Mucosa of descending colon (tissue), 3 donors: ENCODE results near the gene DGUOK. TPM values are rescaled to one million over a fixed set of nuclear protein-coding genes. Genes with fewer than 3 reads are reported as not detected.

Experiments used
- ATAC-seq: fragments of 200-7000 bp; cut with Tn5 transposase; one replicate; pipeline ENCODE4 v1.9.1; 2020; ENCODE audit warnings: mild to moderate bottlenecking, moderate library complexity
- DNase-seq, 3 donors: peaks; one replicate each; pipeline ENCODE4 v3.0.0-alpha.2; 2020
- H3K36me3 ChIP-seq: fragments of 200-600 bp; one replicate; pipeline ENCODE4 v1.8.0; 2021; ENCODE audit warnings: low read depth, mild to moderate bottlenecking
- H3K4me1 ChIP-seq: fragments of 200-600 bp; one replicate; pipeline ENCODE4 v1.8.0; 2021; ENCODE audit warnings: low read depth, mild to moderate bottlenecking
- H3K4me3 ChIP-seq: fragments of 200-600 bp; one replicate; pipeline ENCODE4 v1.8.0; 2021; ENCODE audit warnings: mild to moderate bottlenecking
- H3K9me3 ChIP-seq: fragments of 200-600 bp; one replicate; pipeline ENCODE4 v1.8.0; 2021; ENCODE audit warnings: mild to moderate bottlenecking
- intact Hi-C, 2 donors: fragments of 100-400 bp; cut with DNase I in 1 of 2; cut with micrococcal nuclease in 1 of 2; formaldehyde crosslinking; loops; one replicate each; pipeline versions ENCODE4 v1.11.0 to v1.11.1; 2022; cut with DNase I, micrococcal nuclease
- total RNA-seq, 3 donors: library from RNA; stranded (reverse); fragmentation: NEBNext Ultra II Directional in 2 of 3; extraction: Animal tissue kit (Norgen Biotek cat#: 25700) in 2 of 3; gene quantifications; one replicate each; pipeline versions ENCODE4 v1.2.1 to v1.2.4, GENCODE V29; 2021 to 2023
- TF ChIP-seq, protein P1 (sequence below): fragments of 200-600 bp; IDR thresholded peaks from one replicate; pipeline ENCODE4 v1.8.0; 2022; ENCODE audit warnings: antibody characterized with exemption, mild to moderate bottlenecking
- donor health status: DM: no; HTN: no; CAD: no; lungs with moderate emphysema.
- donor health status: DM: no; HTN: no; CAD: no.
- donor health status: DM: no; HTN: yes; CAD: no.

The DGUOK gene
- total RNA-seq, 3 donors from 2014 or later = 36.5 to 61.3 (median 57.8) TPM

GRCh38 chr2:73984922-73985307, 58.2 kb downstream of the DGUOK start:
- peak overlapping the region; percentile 56 for H3K4me3 ChIP-seq
- DNase-seq (peak; percentile 81 to 87 (median 81)), ATAC-seq (no peak)
- no peaks in the 10 kb centered on the region for H3K36me3 ChIP-seq
- H3K4me1 ChIP-seq = peaks cover 52% of the 10 kb centered on the region
- TF ChIP-seq, protein P1, sequence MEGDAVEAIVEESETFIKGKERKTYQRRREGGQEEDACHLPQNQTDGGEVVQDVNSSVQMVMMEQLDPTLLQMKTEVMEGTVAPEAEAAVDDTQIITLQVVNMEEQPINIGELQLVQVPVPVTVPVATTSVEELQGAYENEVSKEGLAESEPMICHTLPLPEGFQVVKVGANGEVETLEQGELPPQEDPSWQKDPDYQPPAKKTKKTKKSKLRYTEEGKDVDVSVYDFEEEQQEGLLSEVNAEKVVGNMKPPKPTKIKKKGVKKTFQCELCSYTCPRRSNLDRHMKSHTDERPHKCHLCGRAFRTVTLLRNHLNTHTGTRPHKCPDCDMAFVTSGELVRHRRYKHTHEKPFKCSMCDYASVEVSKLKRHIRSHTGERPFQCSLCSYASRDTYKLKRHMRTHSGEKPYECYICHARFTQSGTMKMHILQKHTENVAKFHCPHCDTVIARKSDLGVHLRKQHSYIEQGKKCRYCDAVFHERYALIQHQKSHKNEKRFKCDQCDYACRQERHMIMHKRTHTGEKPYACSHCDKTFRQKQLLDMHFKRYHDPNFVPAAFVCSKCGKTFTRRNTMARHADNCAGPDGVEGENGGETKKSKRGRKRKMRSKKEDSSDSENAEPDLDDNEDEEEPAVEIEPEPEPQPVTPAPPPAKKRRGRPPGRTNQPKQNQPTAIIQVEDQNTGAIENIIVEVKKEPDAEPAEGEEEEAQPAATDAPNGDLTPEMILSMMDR = no peak
- intact Hi-C loops = loop anchor here in 1 of 2 donors (5.0 kb wide), 1 partner anchor 58 kb away; the partner anchor contains the start of gene DGUOK
- no peaks in the 10 kb centered on the region for H3K9me3 ChIP-seq

GRCh38 chr2:73985308-73986084, 58.8 kb downstream of the DGUOK start:
- no peak for ATAC-seq
- intact Hi-C loops = no loop called here

GRCh38 chr2:73986085-73986681, 59.5 kb downstream of the DGUOK start:
- no peaks in the 10 kb centered on the region for H3K36me3 ChIP-seq
- intact Hi-C loops = no loop called here
- ATAC-seq = no peak
- peaks cover 42% of the 10 kb centered on the region for H3K4me1 ChIP-seq
- H3K9me3 ChIP-seq = no peaks in the 10 kb centered on the region
- TF ChIP-seq, protein P1 = no peak
- no peak overlapping the region for H3K4me3 ChIP-seq
- DNase-seq = peak; percentile 34 to 63 (median 53)

More at GRCh38 chr2:73985308-73986084, 58.8 kb downstream of the DGUOK start:
- Histone ChIP-seq H3K9me3 (no peaks in the 10 kb centered on the region), H3K4me3 (peak overlapping the region; percentile 56), H3K4me1 (peaks cover 47% of the 10 kb centered on the region), H3K36me3 (no peaks in the 10 kb centered on the region)
- TF ChIP-seq, protein P1 = no peak
- peak; percentile 54 to 76 (median 70) for DNase-seq

GRCh38 chr2:73987109-73987947, 60.6 kb downstream of the DGUOK start:
- Histone ChIP-seq H3K36me3 (no peaks in the 10 kb centered on the region), H3K4me3 (no peak overlapping the region), H3K9me3 (no peaks in the 10 kb centered on the region), H3K4me1 (peaks cover 33% of the 10 kb centered on the region)
- peak; percentile 40 for ATAC-seq
- intact Hi-C loops = no loop called here
- DNase-seq = peak; percentile 72 to 76 (median 73)
- TF ChIP-seq, protein P1 = peak; percentile 15

DNA sequence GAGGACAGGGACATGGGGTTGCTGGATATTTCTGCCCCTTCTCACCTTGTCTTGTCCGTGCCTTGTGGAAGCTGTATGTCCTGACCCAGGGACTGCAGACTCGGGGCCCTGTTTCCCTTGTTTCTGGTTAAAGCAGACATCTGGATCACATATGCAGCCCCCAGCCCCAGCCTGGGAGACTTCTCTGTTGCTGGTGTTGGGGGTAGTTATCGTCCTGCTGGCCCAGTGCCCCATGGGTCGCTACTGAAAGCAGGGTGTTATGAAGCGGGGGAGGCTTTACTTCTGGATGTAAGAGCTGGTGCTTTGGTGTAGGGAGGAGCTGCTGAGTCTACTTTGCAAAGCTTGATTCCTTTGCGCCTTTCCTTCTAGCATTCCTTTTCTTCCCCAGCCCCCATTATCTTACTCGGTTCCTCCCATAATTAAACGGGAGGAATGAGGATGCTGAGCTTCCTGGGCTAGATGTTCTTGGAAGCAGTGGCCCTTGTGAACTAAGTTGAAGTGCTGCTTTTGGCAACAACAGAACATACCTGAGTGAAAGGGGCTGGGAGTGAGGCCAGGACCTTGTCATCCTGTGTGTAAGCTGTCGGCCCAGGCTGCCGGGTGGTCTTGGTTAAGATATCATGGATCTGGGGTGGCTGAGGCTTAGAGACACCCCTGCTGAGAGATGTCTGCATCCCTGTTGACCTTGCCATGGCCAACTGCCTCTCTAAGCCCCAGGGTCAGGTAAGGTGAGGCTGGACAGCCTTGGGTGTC, 61.4 kb downstream of the DGUOK start:
- no peak for DNase-seq
- TF ChIP-seq, protein P1 = no peak
- Histone ChIP-seq H3K4me3 (no peak overlapping the region), H3K36me3 (no peaks in the 10 kb centered on the region), H3K9me3 (no peaks in the 10 kb centered on the region), H3K4me1 (peaks cover 27% of the 10 kb centered on the region)
- ATAC-seq = no peak
- intact Hi-C loops = no loop called here
